NCI-H524 (cell line): Measurements from ENCODE around the gene TSC22D4.
"Not testable (repeated sequence)": the region's sequence is repeated elsewhere in the genome, so short reads cannot be mapped to it uniquely, and the experiment has no call there.

Source experiments
- DNase-seq, 2 experiments: peaks; one replicate each; lab custom pipeline; 2025; lab: John Stamatoyannopoulos, UW

TSC22D4 gene

DNA sequence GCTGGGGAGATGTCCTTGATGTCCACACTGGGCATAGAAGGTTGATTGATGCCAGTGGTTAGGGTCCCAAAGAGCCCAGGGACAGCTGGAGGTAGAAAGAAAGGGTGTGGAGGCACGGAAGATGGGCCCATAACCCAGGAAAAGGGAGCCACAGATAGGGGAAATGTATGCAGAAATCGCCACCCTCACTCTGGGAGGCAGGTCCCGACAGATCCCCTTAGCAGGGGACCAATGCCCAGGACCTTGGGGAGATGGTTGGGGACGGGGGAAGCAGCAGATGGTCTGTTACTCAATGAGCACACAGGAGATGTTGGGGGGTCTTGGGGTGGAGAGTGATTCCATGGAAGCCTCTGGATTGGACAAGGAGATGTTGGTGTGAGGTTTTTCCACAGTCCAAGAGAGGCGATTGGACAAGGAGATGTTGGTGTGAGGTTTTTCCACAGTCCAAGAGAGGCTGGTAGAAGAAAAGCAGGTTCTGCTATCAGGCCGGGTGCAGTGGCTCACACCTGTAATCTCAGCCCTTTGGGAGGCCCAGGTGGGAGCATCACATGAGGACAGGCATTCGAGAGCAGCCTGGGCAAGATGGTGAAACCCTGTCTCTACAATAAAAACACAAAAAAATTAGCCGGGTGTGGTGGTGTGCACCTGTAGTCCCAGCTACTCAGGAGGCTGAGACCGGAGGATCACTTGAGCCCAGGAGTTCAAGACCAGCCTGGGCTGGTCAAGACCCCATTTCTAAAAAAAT is 35.7 kb downstream of the TSC22D4 start:
- no peak for DNase-seq

- DNase-seq = no peak
Measured at GRCh38 chr7:100441641-100442535, 37.1 kb downstream of the TSC22D4 start.

- not testable (repeated sequence) for DNase-seq
Measured at GRCh38 chr7:100439244-100439643, 39.8 kb downstream of the TSC22D4 start.

DNA sequence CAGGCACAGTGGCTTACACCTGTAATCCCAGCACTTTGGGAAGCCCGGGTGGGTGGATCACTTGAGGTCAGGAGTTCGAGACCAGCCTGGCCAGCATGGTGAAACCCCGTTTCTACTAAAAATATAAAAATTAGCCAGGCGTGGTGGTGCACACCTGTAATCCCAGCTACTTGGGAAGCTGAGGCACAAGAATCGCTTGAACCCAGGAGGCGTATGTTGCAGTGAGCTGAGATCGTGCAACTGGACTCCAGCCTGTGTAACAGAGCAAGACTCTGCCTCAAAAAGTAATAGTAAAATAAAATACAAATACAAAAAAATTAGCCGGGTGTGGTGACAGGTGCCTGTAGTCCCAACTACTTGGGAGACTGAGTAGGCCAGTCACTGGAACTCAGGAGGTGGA is 40.3 kb downstream of the TSC22D4 start:
- DNase-seq = not testable (repeated sequence)

DNA sequence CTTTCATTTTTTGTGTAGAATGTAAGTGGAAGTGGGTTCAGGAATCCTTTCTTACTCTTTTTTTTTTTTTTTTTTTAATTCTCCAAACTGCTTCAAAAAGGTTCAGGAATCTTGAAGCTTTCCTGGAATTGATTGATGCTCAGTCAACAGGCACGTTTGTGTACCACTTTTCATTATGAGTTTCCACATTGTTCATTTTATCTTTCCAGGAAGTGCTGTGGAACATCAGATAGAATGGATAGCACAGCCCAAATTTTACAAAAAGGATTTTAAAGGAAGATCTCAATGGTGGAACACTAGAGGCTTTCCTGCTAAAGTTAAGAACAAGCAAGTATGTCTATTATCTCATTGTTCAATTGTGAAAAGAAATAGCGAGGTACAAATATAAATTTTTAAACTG is 40.8 kb downstream of the TSC22D4 start:
- no peak for DNase-seq

GRCh38 chr7:100437150-100438100 is 41.6 kb downstream of the TSC22D4 start:
- no peak for DNase-seq

- peak in 1 of 2 experiments; percentile 25 for DNase-seq
Measured at GRCh38 chr7:100435401-100436304, 43.4 kb downstream of the TSC22D4 start.

DNA sequence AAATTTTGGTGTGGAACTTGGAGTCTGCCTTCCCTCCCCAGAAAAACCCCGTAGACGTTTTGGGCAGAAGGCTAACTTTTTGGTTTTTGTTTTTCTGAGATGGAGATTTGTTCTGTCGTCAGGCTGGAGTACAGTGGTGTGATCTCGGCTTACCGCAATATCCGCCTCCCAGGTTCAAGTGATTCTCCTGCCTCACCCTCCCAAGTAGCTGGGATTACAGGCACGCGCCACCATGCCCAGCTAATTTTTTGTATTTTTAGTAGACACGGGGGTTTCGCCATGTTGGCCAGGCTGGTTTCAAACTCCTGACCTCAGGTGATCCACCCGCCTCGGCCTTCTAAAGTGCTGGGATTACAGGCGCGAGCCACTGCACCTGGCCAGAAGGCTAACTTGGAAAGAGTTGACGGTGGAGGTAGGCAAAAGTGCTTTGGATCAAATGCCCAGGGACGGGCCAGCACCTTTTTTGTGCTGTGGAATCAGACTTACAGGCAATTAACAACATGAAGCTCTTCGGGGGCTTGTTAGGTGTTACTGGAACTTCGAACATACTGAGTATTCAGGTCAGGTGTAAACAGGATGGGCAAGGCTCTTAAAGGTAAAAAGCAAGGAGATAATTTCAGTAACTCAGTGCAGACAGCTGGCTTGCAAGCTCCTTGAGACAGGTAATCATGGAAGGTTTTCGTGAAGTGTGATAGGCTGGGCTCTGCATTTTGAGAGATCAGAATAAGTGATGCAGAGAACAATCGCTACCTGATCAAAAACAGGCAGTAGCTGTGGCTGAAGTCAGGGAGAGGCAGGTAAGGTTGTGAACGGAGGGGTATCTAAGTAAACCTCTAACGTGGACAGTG is 44.5 kb downstream of the TSC22D4 start:
- DNase-seq = no peak

DNA sequence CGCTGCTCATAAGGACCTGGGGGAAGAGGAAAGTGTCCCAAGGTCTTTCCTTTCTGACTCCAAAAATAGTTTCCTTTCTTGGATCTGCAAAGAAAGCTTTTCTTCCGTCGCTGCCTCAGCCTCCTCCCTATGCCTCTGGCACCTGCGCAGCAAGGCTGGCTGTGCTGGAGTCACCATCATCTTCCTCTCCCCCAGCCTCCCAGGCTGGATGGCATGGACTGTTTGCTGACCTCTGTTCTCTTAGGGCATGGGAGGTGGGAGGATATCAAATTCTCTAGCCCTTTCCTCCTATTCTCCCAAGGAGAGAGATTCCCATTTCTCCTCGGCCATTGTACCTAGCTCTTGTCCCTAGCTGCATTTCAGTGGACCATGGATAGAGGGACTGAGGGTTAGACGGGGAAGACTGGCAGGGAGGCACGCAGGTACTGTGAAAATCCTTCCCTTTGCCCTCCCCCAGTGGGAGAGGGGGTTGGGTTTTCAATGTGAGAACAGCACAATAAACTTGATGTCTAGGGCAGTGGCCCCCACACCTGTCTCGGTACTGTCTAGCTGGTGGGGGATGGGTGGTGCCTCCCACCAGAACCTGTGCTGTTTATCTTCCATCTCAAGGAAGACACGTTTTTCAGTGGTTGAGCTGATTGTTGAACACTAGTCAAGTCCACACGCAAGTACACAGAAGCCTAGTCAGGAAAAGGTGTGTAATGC is 45.3 kb downstream of the TSC22D4 start:
- no peak for DNase-seq

DNA sequence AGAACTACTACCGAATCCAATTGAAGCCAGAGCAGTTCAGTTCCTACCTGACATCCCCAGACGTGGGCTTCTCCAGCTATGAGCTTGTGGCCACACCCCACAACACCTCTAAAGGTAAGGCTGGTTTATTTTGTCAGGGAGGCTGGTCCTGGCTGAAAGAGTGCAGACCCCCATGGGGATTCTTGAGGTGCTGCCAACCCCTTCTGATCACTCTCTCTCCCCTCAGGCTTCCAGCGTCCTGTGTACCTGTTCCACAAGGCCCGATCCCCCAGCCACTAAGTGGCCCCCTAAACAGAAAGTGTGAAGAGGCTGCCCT is 45.8 kb downstream of the TSC22D4 start:
- DNase-seq = no peak

GRCh38 chr7:100432621-100433275 is 46.3 kb downstream of the TSC22D4 start:
- DNase-seq = no peak

- DNase-seq = no peak
Measured at GRCh38 chr7:100432053-100432452, 47.0 kb downstream of the TSC22D4 start.

GRCh38 chr7:100431286-100431735 is 47.7 kb downstream of the TSC22D4 start:
- DNase-seq = no peak

DNA sequence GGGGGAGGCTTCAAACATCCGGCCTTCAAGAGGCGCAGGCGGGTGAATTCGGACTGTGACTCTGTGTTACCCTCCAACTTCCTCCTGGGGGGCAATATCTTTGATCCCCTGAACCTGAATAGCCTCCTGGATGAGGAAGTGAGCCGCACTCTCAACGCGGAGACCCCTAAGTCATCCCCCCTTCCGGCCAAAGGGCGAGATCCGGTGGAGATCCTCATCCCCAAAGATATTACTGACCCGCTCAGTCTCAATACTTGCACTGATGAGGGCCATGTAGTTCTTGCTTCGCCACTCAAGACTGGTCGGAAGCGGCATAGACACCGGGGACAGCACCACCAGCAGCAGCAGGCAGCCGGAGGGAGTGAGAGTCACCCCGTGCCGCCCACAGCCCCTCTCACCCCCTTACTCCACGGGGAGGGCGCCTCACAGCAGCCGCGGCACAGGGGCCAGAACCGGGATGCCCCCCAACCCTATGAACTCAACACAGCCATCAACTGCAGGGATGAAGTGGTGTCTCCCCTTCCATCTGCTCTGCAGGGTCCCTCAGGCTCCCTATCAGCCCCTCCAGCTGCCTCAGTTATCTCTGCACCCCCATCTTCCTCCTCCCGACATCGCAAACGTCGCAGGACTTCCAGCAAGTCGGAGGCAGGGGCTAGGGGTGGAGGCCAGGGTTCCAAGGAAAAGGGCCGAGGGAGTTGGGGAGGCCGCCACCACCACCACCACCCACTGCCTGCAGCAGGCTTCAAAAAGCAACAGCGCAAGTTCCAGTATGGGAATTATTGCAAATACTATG is 48.3 kb downstream of the TSC22D4 start:
- no peak for DNase-seq

- peak; percentile 96 to 97 for DNase-seq
Measured at GRCh38 chr7:100429637-100430492, 49.1 kb downstream of the TSC22D4 start, which contains the start of gene MEPCE. Gene MEPCE (plus strand): TSS chr7:100429831. CDS start chr7:100430019, 188 bp downstream.

DNA sequence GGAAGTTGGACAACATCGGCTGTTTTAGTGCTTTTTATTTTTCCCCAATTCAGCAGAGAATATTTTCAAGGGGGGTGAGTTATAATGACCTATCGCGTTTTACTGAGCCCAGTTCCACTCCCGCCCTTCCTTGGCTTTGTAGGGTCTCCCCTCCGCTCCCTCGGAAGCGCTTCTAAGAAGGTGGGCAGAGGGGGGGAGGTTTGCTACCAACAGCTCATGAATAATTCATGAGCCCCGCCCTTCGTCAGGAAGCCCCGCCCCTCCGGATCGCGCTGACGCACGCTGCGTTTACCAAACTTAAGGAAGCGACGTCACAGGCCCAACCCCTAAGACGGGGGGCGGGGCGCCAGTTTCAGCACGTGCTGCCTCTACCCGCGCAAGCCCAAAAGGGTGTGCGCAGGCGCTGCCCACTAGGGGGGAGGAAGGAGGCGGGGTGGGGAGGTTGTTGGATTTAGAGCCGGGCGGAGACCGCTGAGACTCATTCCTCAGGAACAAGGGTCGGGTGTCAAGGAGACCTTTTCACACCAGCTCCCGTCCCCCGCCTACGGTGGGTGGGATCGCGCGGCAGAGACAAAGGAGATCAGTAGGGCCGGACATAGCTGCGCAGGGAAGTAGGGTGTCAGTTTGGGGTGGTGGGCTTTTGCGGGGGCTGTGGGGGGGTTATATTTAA is 49.9 kb downstream of the TSC22D4 start:
- DNase-seq = peak; percentile 97 to 99
